Mesodermal cell (in vitro differentiated cells): ENCODE data around the gene MATN3.

Experiments used
- H3K27ac ChIP-seq: 2 replicates; pipeline ENCODE4 v1.7.0; 2013; ENCODE audit warnings: mild to moderate bottlenecking, low read depth, low read length, moderate library complexity; ENCODE audit not compliant: severe bottlenecking
- H3K36me3 ChIP-seq: 2 replicates; pipeline ENCODE4 v1.7.1; 2013; ENCODE audit warnings: mild to moderate bottlenecking, low read length, moderate library complexity; ENCODE audit not compliant: control insufficient read depth, insufficient read depth
- H3K4me1 ChIP-seq: one replicate; pipeline ENCODE4 v1.7.1; 2013; ENCODE audit warnings: mild to moderate bottlenecking, low read length; ENCODE audit not compliant: insufficient read depth, control insufficient read depth, poor library complexity, severe bottlenecking
- H3K4me3 ChIP-seq: 2 replicates; pipeline ENCODE4 v1.7.0; 2013; ENCODE audit warnings: low read length, control low read depth, mild to moderate bottlenecking; ENCODE audit not compliant: insufficient read depth, poor library complexity, severe bottlenecking; ENCODE audit errors: extremely low read depth
- H3K9me3 ChIP-seq: 2 replicates; pipeline ENCODE4 v1.7.1; 2013; ENCODE audit warnings: mild to moderate bottlenecking, low read length, moderate library complexity; ENCODE audit not compliant: control insufficient read depth
- WGBS, 2 experiments: methylation state at CpG; one replicate each; pipeline ENCODE4 v1.1.5; 2013; ENCODE audit warnings: missing lambda C conversion rate in 2 of 2; ENCODE audit not compliant: insufficient coverage in 2 of 2; 5-methylcytosine and 5-hydroxymethylcytosine counted together

Gene MATN3

DNA sequence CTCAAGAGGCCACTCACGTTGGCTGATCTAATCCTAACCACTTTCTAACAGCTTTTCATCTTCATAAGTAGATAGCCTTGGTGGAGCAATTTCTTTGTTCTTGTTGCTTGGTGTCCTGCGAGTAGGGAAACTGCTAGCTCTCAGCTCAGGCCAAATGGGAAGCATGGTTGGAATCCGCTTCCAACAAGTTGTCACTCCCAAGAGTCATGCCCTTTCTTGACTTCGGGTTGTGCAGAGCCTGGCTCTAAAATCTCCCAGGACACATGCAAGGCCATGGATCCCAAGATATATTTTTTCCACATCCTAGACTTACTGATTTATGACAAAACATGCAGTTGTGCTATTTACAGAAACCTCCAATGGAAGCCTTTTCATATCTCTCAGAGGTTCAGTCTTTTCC, 7.3 kb upstream of the MATN3 start:
- no peaks in the 10 kb centered on the region for H3K36me3 ChIP-seq
- H3K9me3 ChIP-seq, result peaks cover 13% of the 10 kb centered on the region
- H3K27ac ChIP-seq, result no peak overlapping the region
- 60 to 90% methylated on average over 1 to 3 of the region's 4 CpGs for WGBS, 2 experiments
- H3K4me1 ChIP-seq, result no peaks in the 10 kb centered on the region
- no peak overlapping the region for H3K4me3 ChIP-seq

DNA sequence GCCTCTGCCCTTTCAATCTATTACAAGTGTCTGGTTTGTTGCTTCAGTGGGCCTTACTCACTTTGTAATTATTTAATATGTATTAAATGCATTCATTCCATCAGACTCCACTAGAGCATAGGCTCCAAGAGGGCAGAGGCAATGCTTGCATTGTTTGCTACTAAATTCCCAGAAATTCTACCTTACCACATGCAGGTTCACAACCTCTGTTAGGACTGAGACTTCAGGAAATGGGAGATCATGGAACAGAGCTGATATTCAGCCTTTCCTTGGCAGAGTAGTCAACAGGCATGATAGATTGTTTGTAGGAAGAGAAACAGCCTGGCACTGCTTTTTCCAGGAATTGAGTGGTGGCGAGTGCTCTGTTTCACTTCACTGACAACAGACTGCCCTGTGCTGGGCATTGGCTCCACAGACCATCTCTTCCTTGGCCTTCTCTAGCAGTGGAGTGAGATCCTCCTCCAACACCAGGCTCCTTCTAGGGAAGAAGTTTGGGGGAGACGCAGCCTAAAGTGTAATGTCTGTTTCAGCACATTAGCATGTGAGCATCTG, 6.2 kb upstream of the MATN3 start:
- Histone ChIP-seq H3K36me3 (no peaks in the 10 kb centered on the region), H3K9me3 (peaks cover 13% of the 10 kb centered on the region), H3K27ac (no peak overlapping the region), H3K4me3 (no peak overlapping the region), H3K4me1 (peaks cover 1% of the 10 kb centered on the region)
- WGBS, 2 experiments, result no CpG with 5 or more reads among the region's 2 CpGs

- Histone ChIP-seq H3K4me3 (no peak overlapping the region), H3K27ac (no peak overlapping the region)
Measured at GRCh38 chr2:20016346-20016745, 3.9 kb upstream of the MATN3 start.

GRCh38 chr2:20015482-20016083, 3.1 kb upstream of the MATN3 start:
- no peak overlapping the region for H3K27ac ChIP-seq
- no peaks in the 10 kb centered on the region for H3K36me3 ChIP-seq
- no peak overlapping the region for H3K4me3 ChIP-seq
- H3K9me3 ChIP-seq, result peaks cover 5% of the 10 kb centered on the region
- peaks cover 11% of the 10 kb centered on the region for H3K4me1 ChIP-seq
- 14 to 43% methylated on average over 1 to 2 of the region's 2 CpGs for WGBS, 2 experiments

More at GRCh38 chr2:20016346-20016745, 3.9 kb upstream of the MATN3 start:
- peaks cover 11% of the 10 kb centered on the region for H3K4me1 ChIP-seq
- peaks cover 13% of the 10 kb centered on the region for H3K9me3 ChIP-seq
- H3K36me3 ChIP-seq, result no peaks in the 10 kb centered on the region

GRCh38 chr2:20013126-20013849, 820 bp upstream of the MATN3 start:
- WGBS, 2 experiments, result 40 to 44% methylated on average over 13 to 14 of the region's 15 CpGs
- peak overlapping the region; percentile 44 for H3K4me3 ChIP-seq

GRCh38 chr2:20012032-20012281, 511 bp downstream of the MATN3 start:
- WGBS, 2 experiments, result 54 to 57% methylated on average over 4 of the region's 4 CpGs
- H3K4me1 ChIP-seq, result peaks cover 11% of the 10 kb centered on the region
- peak overlapping the region; percentile 44 for H3K4me3 ChIP-seq
- no peaks in the 10 kb centered on the region for H3K36me3 ChIP-seq
- H3K9me3 ChIP-seq, result no peaks in the 10 kb centered on the region
- peak overlapping the region; percentile 16 for H3K27ac ChIP-seq

More at GRCh38 chr2:20013126-20013849, 820 bp upstream of the MATN3 start:
- H3K4me1 ChIP-seq, result peaks cover 11% of the 10 kb centered on the region
- H3K27ac ChIP-seq, result peak overlapping the region; percentile 72
- no peaks in the 10 kb centered on the region for H3K9me3 ChIP-seq
- no peaks in the 10 kb centered on the region for H3K36me3 ChIP-seq

DNA sequence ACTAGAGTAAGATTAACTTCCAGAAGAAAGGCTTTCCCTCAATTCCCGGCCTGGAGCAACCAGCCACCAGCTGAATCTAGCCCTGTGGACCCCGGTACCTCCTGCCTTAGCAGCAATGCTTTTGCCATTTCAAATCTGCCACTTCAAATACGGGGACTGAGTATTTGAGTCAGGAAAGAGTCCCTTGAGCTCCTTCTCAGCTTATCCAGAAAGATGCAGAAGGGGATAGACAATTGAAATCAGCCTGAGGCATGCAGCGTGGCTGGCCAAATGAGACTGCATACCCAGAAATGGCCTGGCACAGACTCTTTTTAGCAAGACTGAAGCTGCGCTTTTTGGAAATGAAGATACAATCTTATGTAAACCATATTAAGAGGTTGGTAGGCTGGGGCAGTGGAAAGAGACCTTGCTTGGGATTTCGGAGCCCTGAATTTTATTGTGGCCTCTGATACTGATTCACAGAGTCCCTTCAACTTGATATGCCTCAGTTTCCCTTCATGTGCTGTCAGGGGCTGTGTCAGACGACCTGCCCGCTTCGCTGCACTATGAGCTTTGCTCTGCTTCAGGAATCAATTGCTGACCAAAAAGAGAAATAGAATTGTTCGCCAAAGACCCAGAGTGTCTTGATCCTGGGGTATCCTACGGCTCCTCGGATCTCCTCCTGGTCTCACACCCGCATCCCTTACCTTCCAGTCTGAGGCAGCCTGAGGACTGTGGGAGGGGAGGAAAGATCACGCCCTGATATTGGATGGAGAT, 1.0 kb downstream of the MATN3 start:
- no peaks in the 10 kb centered on the region for H3K9me3 ChIP-seq
- peak overlapping the region; percentile 44 for H3K4me3 ChIP-seq
- H3K27ac ChIP-seq, result no peak overlapping the region
- 83 to 92% methylated on average over 10 to 11 of the region's 14 CpGs for WGBS, 2 experiments
- H3K36me3 ChIP-seq, result no peaks in the 10 kb centered on the region
- H3K4me1 ChIP-seq, result peaks cover 11% of the 10 kb centered on the region

DNA sequence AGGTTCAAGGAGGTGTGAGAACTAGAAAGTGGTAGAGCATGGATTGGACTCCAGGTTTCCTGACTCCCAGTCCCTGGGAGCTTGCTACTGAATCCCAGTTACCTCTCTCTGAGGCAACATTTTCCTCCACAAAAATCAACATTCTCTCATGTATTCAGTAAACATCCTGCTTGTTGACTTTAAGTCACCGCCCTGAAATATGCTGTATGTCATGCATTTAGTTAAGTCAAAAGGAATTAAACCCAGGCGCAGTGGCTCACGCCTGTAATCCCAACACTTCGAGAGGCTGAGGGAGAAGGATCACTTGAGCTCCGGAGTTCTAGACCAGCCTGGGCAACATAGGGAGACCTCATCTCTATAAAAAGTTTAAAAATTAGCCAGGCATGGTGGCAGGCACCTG, 3.8 kb downstream of the MATN3 start:
- WGBS, 2 experiments, result 89 to 98% methylated on average over 4 to 5 of the region's 5 CpGs
- H3K9me3 ChIP-seq, result no peaks in the 10 kb centered on the region
- H3K4me1 ChIP-seq, result peaks cover 10% of the 10 kb centered on the region
- H3K4me3 ChIP-seq, result no peak overlapping the region
- H3K27ac ChIP-seq, result no peak overlapping the region
- H3K36me3 ChIP-seq, result peaks cover 5% of the 10 kb centered on the region

GRCh38 chr2:20005891-20006470, 6.5 kb downstream of the MATN3 start:
- H3K4me3 ChIP-seq, result no peak overlapping the region
- H3K27ac ChIP-seq, result no peak overlapping the region
- peaks cover 5% of the 10 kb centered on the region for H3K36me3 ChIP-seq
- WGBS, 2 experiments, result 90 to 91% methylated on average over 16 to 17 of the region's 17 CpGs
- no peaks in the 10 kb centered on the region for H3K4me1 ChIP-seq
- H3K9me3 ChIP-seq, result no peaks in the 10 kb centered on the region

DNA sequence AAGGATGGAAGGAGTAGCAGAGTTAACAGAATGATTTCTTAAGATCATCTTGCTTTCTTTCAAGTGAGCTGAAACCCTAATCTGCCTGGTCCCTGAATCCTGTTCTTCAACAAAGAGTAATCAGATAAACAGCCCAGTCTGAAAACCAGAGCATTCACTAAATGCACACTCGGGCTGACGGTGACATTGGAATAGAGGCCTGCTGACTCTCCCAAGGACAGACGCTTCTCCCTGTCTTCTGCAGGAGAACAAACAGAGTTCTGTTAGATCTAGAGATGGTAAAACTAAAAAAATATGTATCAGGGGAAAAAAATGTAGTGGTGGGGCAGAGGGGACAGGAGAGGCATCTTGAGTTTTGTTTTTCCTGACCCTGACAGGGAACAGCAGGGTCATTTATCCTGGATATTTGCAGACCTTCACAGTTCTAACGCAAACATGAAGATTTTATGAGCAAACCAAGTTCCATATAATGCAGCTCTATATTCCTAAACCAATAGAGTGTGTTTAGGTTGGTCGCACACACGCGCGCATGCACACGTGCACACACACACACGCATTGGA, 7.3 kb downstream of the MATN3 start:
- WGBS, 2 experiments, result 85 to 88% methylated on average over 3 to 6 of the region's 10 CpGs
- H3K4me3 ChIP-seq, result no peak overlapping the region
- no peak overlapping the region for H3K27ac ChIP-seq
- H3K9me3 ChIP-seq, result no peaks in the 10 kb centered on the region
- peaks cover 5% of the 10 kb centered on the region for H3K36me3 ChIP-seq
- H3K4me1 ChIP-seq, result no peaks in the 10 kb centered on the region
